Left cardiac atrium (tissue), 4 donors: ENCODE data around the gene FRMD3. TPM values are rescaled to one million over a fixed set of nuclear protein-coding genes. Genes with fewer than 3 reads are reported as not detected.
A peak's percentile ranks its signal among the peaks of the same experiment; 100 is the strongest.

ENCODE experiments used
- ATAC-seq, 2 donors: fragments of 200-7000 bp; cut with Tn5 transposase; one replicate each; pipeline ENCODE4 v1.9.1; 2020; ENCODE audit warnings: mild to moderate bottlenecking in 2 of 2, moderate library complexity in 2 of 2
- DNase-seq: peaks from one replicate; pipeline ENCODE4 v3.0.0-alpha.2; 2020
- intact Hi-C, 2 donors: fragments of 100-400 bp; cut with DNase I; formaldehyde crosslinking; loops; one replicate each; pipeline versions ENCODE4 v1.14.1 to v1.15.1; 2022 to 2023
- total RNA-seq, 2 donors: library from RNA; stranded (reverse); fragmentation: NEBNext Ultra II Directional; extraction: Animal tissue kit (Norgen Biotek cat#: 25700); gene quantifications; one replicate each; pipeline ENCODE4 v1.2.1, GENCODE V29; 2021
- donor health status: DM: no; HTN: yes; CAD: no.
- donor health status: DM: no; HTN: yes; CAD: no; lungs with severe emphysema.
- donor health status: DM: yes; HTN: yes; CAD: no.
- donor health status: Dilated cardiomyopathy.

The FRMD3 gene
- total RNA-seq, 2 donors from 2014 or later, result 40.0 to 63.6 TPM

DNA sequence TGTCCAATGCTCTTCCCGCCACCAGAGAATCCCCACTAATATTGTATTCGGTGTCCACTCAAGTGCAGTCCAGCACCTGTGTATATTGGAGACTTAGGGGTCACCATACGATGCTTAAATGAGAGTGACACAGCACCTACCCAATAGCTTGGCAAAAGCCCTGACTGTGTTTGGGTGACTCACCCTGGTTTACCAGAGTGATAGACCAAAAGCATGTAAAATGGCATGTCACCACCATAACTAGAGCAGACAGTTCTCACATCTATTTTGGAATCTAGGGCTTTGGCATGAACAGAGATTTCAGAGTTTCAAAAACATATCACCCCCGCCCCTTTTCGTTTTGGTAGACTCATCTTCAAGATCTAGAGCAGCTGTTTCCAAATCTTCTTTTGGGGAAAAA lies 257.9 kb downstream of the FRMD3 start:
- intact Hi-C loops, result no loop called here
- no peak for DNase-seq

DNA sequence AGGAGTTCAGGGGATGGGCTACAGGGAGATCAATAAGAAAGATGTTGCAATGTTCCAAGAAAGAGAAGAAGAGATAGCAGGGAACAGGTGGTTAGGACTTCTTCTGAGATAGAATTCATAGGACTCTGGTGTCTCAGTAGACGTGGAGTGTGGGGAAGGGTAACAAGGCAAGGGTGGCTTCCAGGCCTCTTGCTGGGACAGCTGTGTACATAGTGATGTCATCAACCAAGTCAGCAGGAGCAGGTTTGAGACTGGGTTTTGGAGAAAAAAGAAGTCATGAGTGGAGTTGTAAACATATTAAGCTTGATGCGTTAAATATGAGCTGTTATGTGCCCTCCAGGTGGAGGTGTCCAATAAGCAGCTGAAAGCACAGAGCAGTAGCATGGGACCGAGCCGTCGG lies 263.4 kb downstream of the FRMD3 start:
- DNase-seq, result no peak
- intact Hi-C loops, result no loop called here
- ATAC-seq, result no peak

More for the DNA sequence above, 257.9 kb downstream of the FRMD3 start:
- ATAC-seq, result peak; percentile 35 to 66

DNA sequence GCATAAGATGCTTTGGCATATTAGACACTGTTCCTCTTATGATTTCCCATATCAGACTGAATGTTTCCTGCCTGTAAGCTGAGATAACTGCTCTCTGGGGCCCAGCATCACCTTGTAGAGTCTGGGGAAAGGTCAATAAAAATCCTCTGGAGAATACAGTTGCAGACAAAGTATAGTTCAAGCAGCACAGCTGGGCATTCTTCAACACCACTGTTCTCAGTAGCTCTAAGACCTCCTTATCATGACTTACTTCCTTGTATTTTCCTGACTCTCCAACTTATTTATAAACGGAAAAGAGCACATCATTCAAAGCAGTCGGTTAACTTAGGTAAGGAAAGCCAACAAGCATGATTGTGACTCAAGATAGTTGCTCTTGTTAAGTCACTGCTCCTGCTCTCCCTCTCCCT lies 266.5 kb downstream of the FRMD3 start:
- DNase-seq (no peak), ATAC-seq (no peak)
- intact Hi-C loops, result no loop called here

DNA sequence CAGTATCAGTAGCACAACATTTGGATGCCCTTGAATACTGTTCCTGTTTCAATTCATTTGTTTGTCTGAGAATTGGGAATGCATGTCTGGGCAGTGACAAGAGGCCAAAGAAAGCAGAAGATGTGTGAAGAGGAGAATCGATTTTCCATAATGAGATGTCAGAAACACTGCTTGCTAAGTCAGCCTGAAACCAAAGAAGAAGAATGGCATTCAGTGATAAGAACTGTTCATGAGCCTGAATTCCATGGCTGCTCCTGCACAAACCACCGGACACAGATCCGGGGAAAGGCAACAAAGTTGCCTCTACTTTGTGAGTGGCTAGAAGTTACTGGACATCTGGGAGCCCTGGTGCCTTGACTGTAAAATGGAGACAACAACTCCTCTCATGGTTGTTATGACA lies 268.1 kb downstream of the FRMD3 start:
- DNase-seq (no peak), ATAC-seq (no peak)

DNA sequence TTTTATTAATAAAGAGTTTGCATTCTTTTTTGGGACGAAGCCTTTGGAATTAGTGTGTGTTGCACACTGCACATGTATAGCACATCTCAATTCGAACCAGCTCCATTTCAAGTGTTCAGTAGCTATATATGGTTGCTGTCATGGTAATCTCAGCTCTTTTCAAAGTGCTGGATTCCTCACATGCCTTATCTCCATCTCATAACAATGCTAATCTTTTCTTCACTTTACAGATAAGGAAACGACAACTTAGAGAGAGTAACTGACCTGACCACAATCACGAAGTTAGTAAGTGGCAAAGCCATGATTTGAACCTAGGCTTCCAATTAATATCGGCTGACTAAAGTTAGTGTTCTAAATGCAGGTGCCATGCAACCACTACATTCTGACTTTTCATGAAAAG lies 270.5 kb downstream of the FRMD3 start:
- ATAC-seq (peak in 1 of 2 donors; percentile 20), DNase-seq (no peak)
- intact Hi-C loops, result no loop called here

More for the DNA sequence above, 268.1 kb downstream of the FRMD3 start:
- intact Hi-C loops, result no loop called here

DNA sequence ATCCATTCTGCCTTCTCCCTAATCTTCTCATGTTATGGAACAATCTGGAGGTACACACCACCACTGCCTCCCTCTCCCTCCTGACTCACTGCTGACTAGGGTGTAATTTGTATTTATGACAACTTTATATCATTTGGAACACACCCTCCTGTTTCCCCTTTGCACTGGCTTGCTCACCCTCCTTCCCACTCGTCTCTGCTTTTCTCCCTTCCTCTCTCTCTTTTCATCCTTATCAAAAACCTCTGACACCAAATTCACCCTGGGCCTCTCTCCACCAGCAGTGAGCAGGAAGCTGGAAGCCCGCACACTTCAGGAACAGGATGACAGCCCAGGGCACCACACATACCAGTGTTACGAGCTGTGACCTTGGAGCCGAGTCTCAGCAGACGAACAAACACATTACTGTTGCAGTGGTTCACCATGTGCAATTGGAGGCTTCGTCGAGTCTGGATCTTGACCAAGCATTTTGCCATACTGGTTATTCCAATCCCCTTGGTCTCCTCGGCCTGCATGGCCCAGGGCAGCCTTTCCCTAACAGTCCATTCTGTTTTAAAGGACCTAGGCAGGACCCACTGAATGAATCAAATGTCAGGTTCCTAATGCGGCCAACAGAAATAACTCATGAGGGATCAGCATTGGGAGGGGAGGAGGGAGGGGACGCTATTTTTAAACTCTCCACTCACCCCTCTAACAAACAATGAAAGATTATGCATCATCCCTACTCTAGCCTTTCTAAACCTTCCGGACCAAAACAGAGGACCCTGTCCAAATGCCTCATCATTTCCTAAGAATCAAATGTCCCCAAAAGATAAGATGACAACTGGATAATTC lies 271.3 kb downstream of the FRMD3 start:
- DNase-seq (peak; percentile 56), ATAC-seq (peak; percentile 92)
- intact Hi-C loops, result no loop called here

DNA sequence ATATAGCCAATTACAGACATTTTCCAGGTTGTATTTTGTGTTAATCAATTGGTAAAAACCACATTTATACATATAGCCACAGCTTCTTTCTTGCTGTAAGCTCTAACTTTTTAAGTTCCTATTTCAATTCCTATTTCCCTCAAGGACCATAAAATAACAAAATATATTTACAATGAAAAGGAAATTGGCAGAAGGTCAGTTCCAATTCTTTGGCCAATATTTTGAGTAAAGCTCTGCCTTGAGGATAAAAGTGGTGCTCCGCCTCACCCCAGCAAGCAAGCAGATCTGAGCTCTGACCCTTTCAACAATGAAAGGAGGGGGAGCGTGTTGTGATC lies 271.9 kb downstream of the FRMD3 start:
- ATAC-seq (peak in 1 of 2 donors; percentile 20), DNase-seq (no peak)
- intact Hi-C loops, result no loop called here

DNA sequence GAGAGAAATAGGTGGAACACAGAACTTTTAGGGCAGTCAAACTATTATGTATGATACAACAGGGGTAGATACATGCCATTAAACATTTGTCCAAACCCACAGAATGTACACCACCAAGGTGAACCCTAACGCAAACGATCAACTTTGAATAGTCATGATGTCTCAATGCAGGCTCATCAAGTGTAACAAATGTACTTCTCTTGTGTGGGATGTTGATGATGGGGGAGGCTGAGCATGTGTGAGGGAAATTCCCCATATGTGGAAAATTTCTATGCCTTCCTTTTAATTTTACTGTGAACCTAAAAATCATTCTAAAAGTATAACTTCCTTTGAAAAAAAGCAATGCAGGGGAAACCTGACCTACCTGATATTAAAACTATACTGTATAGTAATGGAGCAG lies 273.9 kb downstream of the FRMD3 start:
- ATAC-seq, result no peak
- intact Hi-C loops, result no loop called here
- DNase-seq, result no peak

DNA sequence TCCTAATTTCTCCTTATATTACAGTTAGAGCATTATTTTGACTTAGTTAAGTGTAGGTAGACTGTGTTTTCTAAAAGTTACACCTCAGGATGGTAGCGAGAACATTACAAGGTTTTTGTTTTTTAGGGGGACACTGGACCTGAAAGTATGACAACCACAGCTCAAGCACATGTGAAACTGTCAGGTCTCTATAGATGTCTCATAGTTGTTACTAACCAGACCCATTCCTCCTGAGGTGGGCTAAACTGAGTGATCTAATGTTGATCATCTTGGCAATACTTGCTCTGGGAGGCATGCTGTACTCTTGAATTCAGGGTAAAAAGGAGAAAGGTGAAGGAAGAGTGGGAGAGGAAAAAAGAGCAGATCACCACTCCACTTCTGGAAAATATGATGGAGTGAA lies 278.6 kb downstream of the FRMD3 start:
- no peak for DNase-seq
- ATAC-seq, result no peak
- intact Hi-C loops, result no loop called here

DNA sequence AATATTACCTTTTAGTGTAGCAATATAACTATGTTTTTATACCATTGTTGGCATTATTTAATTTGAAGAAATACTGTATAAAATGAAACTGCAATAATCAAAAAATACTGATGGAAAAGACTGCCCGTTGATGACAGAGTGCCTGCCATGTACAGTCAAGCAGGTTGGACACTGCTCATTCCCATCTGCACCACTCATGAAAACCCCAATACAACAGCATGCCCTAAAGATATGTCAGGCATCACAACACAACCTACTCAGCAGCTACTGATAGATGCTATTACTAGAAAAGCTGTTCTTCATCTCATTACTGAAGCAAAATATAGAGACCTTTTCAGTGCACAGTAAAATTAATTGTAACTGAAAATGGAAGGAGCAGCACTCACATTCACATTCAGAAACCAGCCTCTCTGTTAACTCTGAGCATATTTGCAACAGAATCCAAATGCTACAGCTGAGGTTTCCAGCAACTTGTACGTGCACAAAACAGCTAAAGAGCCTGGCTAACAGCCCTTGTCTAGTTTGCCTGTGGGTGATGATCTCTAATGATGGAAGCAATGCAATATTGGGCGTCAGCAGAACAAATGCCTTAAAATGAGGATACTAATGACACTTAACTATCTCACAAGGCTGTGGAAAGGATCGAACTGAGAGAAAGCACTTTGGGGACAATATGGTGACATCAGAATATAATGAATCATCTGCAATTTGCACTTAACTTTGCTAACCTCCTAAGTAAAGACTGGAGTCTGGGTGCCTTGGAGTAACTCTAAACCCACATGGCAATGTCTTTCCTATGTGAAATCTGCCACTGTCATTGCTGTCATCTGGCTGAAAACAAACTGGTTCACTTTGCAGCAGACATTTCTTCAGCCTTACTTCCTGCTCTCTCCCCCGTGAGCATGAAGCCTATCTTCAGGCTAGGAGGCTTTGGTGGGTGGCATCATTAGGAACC lies 280.0 kb downstream of the FRMD3 start:
- DNase-seq (no peak), ATAC-seq (no peak)
- intact Hi-C loops, result no loop called here

DNA sequence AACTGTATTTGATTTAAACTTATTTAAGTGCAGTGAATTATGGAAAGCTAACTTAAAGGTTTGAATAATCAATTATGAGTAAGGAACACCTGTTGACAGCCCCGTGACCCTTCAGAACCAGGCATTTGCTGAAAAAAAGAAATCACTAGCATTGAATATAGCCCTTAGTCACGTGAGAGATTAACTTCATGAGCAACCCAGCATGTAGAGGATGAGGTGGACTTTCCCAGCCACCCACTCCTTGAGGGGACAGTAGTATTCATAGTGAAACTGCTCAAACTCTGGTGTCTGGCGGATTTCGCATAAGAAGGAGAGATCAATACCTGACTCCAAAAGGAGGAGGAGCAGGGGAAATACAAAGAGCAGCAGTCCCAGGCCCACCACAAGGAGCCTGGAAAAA lies 290.5 kb downstream of the FRMD3 start:
- ATAC-seq, result no peak
- intact Hi-C loops, result no loop called here
- DNase-seq, result no peak

DNA sequence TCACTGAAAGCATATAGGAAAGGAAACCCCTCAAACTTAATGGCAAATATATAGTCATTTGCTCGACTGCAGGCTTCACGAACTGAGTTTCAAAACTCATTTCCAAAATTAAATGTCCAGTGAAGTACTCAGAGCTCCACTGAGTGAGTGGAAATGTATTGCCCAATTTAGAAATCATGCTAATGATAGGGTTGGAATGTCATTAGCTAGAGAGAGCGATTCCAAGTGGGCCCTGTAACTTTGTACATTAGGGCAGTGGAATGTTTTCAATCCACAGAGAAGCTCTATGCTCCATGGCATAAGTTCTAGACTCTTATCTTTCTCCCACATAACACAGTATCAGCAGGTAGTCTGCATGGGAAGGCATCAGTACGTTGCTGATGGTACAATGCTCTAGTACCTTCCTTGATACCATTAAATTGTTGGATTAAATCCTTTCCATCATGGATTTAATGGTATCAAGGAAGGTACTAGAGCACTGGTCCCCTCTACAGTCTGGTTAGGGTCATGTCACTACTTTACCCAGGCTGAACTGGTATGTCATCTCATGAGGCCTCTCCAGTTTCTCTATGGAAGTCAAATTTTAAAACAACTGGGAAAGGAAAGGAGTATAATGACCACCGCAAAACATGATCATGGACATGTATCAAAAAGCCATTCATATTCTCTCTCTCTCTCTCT lies 292.1 kb downstream of the FRMD3 start:
- DNase-seq (no peak), ATAC-seq (peak; percentile 69 to 88)
- intact Hi-C loops, result no loop called here

DNA sequence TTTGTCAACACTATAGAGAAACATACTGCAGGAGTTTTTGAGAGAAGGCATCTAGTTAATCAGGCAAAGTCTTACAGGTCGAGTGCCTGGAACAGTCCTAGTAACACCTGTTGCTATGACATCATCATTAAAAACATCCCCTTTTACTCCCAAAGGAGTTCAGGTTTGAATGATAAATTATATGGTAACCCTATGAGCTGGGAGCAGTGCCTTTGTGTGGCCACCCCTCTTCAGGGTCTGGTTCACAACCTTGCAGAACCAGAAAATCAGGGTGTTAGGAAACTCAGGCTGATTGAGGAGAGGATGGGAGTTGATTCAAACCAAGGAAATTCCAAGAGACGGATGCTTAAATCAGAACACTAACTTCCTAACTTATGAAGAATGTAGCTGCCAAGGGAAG lies 296.1 kb downstream of the FRMD3 start:
- ATAC-seq (no peak), DNase-seq (no peak)
- intact Hi-C loops, result no loop called here

DNA sequence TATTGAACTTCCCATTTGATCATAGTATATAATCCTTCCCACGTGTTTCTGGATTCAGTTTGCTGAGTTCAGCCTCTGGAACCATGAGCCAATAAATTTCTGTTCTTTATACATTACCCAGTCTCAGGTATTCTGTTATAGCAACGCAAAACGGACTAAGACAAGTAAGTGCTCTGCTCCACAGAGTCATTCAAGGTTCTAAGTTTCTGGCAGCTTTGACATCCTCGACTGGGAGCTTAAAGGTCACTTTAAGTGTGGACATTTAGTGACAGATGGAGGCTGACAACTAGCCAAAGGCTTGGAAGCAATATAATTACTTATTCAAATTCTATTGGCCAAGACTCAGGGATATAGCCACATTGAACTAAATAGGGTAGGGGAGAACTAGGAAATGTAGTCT lies 297.5 kb downstream of the FRMD3 start:
- intact Hi-C loops, result no loop called here
- DNase-seq (no peak), ATAC-seq (no peak)

DNA sequence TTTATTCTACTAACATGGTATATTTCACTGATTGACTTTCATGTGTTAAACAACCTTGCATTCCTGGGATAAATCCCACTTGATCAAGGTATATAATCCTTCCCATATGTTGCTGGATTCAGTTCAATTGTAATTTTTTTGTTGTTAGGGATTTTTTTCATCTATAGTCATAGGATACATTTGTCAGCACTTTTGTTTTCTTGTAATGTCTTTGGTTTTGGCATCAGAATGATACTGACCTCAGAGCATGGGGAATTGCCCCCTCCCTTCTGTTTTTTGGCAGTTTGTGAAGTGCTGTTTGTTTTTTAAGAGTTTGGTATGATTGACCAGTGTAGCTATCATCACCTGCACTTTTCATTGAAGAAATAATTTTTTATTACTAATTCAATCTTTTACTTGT lies 298.5 kb downstream of the FRMD3 start:
- DNase-seq, result no peak
- ATAC-seq, result peak in 1 of 2 donors; percentile 61
- intact Hi-C loops, result no loop called here

DNA sequence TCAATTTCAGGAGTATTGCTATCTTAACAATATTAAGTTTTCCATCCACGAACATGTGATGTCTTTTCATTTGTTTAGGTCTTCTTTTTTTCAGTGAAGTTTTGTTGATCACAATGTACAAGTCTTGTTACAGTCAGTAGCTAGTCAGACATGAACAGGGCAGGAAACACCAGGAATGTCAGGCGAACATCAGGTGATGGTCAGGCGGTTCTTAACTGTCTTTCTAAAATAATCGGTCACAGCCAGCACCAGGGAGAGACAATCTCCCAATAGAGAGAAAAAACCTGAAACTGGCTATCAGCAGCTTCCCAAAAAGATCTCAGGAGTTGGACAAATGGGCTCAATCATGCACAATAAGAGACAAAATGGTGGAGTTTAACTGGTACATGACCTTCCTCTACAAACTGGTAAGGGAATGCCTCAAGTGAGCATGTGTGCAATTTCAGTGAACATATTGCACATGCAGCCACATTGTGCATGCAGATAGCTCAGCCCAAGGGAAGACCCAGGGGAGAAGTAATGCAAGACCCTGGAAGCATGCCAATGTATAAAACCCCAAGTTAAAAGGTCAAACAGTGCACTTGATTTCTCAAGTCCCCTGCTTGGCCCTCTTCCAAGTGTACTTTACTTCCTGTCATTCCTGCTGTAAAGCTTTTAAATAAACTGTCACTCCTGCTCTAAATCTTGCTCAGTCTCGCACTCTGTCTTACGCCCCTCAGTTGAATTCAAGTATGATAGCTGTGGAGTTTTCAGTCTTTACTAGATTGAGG lies 299.1 kb downstream of the FRMD3 start:
- DNase-seq (peak; percentile 22), ATAC-seq (peak; percentile 41 to 69)
- intact Hi-C loops, result no loop called here

DNA sequence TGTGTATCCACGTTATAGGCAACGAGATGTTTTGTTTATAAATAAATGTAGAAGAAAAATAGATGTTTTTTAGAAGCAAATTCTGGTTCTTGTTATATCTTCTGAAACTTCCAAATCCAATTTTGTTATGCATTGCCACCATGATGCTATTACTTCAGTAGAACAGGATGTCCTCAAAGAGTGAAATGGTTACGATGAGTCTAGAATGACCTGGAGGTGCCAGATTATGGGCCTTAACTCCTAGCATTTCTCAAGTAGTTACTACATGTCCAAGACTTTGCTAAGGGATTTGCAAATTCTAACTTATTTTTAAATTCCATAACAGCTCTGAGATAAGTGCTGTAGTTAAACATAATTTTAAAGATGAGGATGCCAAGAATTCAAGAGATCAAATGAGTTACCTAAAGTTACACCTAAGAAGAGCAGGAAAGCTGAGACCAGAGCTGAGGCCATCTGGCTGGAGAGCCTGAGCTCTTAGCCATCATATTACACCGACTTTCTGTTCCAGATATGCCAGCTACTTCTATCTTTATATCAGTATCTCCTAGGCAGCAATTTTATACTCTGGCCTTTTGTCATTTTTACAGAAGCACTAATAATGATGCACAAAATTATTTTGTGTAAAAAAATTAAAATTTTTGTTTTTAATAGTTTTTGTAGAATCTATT lies 302.0 kb downstream of the FRMD3 start:
- no peak for DNase-seq
- intact Hi-C loops, result no loop called here
- ATAC-seq, result no peak

DNA sequence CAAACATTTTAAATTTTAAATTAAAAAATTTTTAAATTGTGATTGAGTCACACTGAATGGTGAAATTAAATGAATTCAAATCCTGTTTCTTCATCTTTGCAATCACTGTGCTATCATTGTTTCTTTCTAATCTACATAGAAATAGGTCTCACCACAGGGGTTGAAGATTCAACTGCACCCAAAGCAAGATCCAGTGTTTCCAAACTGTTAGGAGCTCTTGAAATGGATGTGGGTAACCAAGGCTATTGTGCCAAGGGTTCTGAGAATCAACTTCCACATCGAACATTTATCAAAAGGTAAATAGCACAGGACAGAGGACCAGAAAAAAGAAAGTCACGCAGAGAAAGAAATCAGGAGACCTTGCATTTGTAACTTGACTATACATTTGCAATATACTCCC lies 302.7 kb downstream of the FRMD3 start:
- intact Hi-C loops, result no loop called here
- no peak for DNase-seq
- ATAC-seq, result no peak

DNA sequence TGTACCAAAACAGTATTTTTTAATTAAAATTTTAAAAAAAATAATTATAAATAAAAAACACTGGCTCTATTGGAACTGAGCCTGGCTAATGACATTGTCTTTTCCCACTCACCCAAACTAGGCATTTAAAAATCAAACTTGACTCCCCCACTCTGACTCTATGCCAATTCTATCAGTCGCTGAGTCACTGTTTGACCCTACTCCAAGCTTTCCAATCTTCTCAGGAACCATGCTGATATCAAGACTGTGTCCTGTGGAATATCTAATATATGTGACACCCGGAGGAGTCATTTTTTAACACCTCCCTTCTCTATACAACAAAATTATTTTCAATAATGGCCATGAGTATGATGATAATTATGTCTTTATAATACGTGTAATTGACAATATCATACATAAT lies 303.7 kb downstream of the FRMD3 start:
- intact Hi-C loops, result no loop called here
- ATAC-seq (peak; percentile 62 to 71), DNase-seq (no peak)
